T1000 (cell line): ENCODE results near the gene APOA5.
"Not testable (repeated sequence)": the region's sequence is repeated elsewhere in the genome, so short reads cannot be mapped to it uniquely, and the experiment has no call there.

ENCODE experiments used
- DNase-seq: peaks from one replicate; lab custom pipeline; 2025; ENCODE audit warnings: mixed read lengths; lab: John Stamatoyannopoulos, UW

APOA5 gene

GRCh38 chr11:116827461-116827860 is 35.8 kb upstream of the APOA5 start:
- DNase-seq, result no peak

DNA sequence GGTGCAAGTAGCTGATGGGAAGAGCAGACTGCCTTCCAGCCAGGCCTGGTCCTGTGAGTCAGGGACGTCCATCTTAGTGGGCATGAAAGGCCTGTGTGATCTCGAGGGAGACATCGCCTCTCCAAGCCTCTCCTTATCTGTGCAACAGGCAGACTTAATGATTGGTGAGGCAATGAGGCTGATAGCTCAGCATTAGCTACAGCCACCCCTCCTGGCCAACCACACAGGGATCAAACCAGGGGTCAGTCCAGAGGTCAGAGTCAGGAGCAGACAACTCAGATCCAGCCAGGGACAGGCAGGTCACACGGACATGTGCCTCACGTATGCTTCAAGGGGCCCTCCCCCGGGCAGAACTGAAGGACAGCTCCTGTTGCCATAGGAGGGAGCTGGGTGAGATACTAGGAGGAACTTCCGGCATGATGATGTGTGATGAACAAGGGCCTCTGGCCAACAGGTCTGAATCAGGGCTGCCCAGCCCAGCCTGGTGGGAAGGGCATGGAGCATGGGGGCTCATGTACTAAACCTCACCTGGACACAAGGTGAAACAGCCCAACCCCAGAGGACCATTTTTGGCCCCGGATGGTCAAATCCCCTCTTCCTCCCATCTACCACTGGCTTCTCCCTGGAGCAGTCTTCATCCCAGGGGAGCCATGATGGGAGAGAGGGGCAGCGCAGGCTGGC is 35.2 kb upstream of the APOA5 start:
- DNase-seq, result no peak

DNA sequence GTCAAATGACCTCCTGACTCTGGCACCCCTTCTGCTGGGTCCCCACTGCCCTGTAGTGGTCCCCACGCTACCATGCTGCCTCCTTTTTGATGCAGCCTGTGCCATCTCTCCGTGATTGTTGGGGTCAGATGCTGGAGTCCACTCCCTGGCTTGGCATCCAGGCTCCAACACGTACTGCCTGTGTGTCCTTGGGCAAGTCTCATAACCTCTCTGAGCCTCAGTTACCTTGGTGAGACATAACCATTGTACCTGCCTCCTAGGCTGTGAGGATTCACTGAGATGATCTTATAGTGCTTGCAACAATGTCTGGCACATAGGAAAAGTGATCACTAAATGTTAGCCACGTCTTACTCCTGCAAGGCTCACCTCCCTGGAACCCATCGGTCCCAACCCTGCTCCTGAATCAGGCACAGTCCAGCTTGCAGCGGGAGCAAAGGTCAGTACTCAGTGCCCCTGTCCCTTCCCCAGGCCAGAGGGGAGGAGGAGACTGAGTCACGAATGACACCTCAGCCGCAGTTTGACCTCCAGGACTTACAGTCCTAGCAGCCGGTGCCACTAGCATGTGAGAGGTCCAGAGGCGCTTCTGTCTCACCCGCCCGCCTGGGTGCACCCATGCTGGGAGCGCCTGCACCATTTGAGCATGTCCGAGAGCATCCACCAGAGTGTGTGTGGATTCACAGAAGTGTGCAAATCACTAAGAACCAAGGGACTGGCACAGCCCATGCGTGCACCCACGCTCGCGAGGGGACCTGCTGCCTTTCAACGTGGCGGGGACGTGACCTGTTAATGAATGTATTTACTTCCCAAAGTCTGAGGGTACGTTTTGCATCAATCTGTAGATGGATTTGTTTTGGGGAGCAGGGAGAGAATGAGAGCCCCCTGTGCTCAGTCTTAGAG is 34.4 kb upstream of the APOA5 start:
- DNase-seq, result no peak

GRCh38 chr11:116825434-116825833 is 33.8 kb upstream of the APOA5 start:
- no peak for DNase-seq

- DNase-seq, result no peak
Measured at GRCh38 chr11:116823031-116823843, 31.6 kb upstream of the APOA5 start, which contains the start of gene APOA4. Gene APOA4 (minus strand): TSS chr11:116823304. CDS start chr11:116823191, 113 bp downstream.

- no peak for DNase-seq
Measured at GRCh38 chr11:116822575-116822974, 30.9 kb upstream of the APOA5 start.

DNA sequence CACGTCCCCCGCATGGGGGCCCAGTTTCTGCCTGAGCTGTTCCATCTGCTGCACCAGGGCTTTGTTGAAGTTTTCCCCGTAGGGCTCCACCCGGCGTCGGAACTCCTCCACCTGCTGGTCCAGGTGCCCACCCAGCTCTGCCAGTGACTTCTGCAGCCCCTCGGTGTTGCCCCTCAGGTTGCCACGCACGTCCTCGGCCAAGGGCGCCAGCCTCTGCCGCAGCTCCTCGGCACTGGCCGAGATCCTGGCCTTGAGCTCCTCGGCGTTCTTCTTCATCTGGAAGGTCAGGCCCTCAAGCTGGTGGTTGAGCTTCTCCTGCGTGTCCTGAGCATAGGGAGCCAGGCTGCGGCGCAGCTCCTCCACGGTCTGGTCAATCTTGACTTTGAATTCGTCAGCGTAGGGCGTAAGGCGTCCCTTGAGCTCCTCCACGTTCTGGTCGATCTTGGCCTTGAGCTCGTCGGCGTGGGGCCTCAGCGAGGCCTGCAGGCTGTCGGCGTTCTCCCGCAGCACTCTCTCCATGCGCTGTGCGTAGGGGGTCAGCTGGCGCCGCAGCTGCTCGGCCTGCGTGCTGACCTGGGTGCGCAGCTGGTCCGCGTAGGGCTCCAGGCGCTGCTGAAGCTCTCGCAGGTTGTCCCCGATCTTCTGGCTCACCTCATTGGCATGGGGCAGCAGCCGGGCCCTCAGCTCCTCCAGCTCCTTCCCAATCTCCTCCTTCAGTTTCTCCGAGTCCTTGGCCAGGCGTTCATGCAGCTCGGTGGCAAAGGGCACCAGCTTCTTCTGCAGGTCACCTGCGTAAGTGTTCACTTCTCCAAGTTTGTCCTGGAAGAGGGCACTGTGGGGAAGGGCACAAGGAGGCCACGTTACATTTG is 29.6 kb upstream of the APOA5 start:
- no peak for DNase-seq

- no peak for DNase-seq
Measured at GRCh38 chr11:116819049-116819448, 27.4 kb upstream of the APOA5 start.

- no peak for DNase-seq
Measured at GRCh38 chr11:116814502-116814901, 22.8 kb upstream of the APOA5 start.

- DNase-seq, result no peak
Measured at GRCh38 chr11:116813781-116814471, 22.2 kb upstream of the APOA5 start.

GRCh38 chr11:116813170-116813569 is 21.5 kb upstream of the APOA5 start:
- no peak for DNase-seq

GRCh38 chr11:116812109-116812508 is 20.4 kb upstream of the APOA5 start:
- DNase-seq, result no peak

- no peak for DNase-seq
Measured at GRCh38 chr11:116811194-116811593, 19.5 kb upstream of the APOA5 start.

DNA sequence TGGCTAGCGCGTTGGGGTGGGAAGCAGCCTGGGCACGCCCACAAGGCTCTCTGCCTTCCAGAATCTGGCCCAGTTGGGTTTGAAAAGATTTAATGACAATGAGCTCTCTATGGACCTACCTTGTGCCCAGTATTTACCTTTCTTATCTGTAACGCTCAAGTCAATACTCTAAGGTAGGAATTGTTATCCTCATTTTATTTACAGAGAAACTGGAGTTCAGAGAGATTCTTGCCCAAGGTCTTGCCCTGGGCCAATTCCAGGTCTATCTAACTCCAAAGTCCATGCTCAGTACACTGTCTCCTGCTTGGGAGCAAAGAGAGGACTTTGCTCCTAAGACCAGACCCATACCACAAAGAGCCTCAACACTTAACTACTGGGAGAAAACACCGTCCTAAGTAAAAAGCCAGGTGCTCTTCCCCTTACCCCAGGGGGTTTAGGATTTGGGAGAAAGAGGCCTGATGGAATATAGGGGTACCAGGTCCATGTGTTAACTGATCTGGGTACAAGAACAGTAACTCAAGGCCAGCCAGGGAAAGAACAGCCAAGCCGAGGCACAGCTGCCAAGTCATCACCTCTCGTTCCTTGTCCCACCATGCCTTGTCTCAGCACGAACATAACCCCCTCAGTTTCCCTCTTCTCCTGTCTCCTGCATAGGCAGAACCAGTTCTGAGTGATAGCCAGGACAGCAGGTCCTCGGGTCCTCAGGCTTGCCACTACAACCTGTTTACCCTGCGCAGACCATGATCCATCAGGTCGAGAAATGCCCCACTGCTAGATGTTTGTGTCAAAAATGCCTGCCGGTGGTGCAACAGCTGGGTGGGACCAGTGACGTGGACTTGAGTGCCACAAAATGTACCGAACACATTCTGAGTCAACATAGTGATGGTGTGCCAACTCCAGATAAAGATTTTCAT is 16.8 kb upstream of the APOA5 start:
- no peak for DNase-seq

- DNase-seq, result no peak
Measured at GRCh38 chr11:116807601-116808261, 16.1 kb upstream of the APOA5 start.

DNA sequence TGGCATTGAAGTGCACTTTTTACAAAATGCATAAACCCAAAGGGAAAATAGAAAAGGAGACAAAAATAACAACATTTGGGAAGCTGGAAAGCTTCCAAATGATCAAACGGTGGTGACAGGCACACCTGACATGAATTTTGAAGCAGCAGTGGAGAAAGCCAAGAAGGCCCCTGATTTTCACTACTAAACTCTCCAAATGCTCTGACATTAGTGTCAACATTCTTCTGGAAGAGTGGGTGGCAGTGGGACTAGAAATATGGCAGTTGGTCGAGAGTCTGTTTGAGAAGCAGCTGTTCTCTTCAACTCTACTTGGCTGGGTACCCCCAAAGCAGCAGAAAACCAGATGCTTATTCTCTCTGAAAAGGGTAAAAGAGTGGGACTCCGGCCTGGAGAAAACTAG is 12.3 kb upstream of the APOA5 start:
- no peak for DNase-seq

DNA sequence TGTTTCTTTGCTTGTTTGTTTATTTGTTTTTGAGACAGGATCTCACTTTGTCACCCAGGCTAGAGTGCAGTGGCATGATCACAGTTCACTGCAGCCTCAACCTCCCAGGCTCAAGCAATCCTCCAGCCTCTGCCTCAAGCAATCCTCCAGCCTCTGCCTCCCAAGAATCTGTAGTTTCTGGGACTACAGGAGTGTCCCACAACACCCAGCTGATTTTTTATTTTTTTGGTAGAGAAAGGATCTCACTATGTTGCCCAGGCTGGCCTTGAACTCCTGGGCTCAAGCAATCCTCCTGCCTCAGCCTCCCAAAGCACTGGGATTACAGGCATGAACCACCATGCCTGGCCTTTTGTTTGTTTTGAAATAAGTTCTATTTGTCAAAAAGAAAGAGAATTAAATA is 10.0 kb upstream of the APOA5 start:
- not testable (repeated sequence) for DNase-seq

DNA sequence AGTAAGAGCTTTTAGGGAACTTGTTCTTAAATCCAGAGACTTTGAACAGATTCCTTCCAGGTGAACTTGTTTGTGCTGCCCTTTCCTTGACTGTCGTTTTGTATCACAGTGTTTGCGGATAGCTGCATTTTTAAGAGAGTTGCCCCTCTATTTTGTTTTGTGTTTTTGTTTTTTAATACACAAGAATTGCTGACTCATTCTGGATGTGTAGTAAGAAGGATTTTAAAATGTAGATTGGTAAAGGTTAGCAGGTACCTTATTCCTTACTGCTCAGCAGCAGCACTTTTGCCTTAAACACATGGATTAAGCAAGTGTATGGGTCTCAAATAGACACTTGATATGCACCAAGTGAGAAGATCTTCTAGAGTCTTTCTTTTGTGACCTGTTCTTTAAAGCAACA is 8.9 kb upstream of the APOA5 start:
- DNase-seq, result no peak

DNA sequence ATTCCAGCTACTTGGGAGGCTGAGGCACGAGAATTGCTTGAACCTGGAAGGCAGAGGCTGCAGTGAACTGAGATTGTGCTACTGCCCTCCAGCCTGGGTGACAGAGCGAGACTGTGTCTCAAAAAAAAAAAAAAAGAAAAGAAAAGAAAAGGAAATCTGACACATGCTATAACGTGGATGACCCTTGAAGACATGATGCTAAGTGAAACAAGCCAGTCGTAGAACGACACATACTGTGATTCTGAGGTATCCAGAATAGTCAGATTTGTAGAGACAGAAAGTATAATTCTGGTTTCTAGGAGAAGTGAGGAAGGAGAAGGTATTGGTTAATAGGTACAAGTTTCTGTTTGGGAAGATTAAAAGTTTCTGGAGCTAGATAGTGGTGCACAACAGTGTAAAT is 6.7 kb upstream of the APOA5 start:
- no peak for DNase-seq
